Activated CD8-positive, alpha-beta T cell treated with anti-CD3 and anti-CD28 coated beads for 36 hours (primary cell): ENCODE results near the gene SMOC1. TPM values are rescaled to one million over a fixed set of nuclear protein-coding genes. Genes with fewer than 3 reads are reported as not detected.

Source experiments
- ATAC-seq: fragments of 200-7000 bp; cut with Tn5 transposase; one replicate; pipeline ENCODE4 v1.10.0; 2021; ENCODE audit warnings: mild to moderate bottlenecking, moderate library complexity
- CTCF ChIA-PET: fragments of 350-600 bp; sonication (Branson Sonifier 250); formaldehyde crosslinking; loops from one replicate; lab custom pipeline; 2021; ENCODE audit warnings: antibody characterized with exemption; lab: Charles Lee
- POLR2A ChIA-PET: fragments of 350-600 bp; sonication (Branson Sonifier 250); formaldehyde crosslinking; loops from one replicate; lab custom pipeline; 2021; ENCODE audit warnings: antibody characterized with exemption; lab: Charles Lee
- DNase-seq: peaks from one replicate; pipeline ENCODE4 v3.0.0-alpha.2; 2020
- H3K27ac Mint-ChIP-seq: one replicate; pipeline ENCODE4 v1.8.0; 2021; ENCODE audit warnings: mild to moderate bottlenecking, mixed read lengths
- H3K27me3 Mint-ChIP-seq: one replicate; pipeline ENCODE4 v1.8.0; 2021; ENCODE audit warnings: mixed read lengths
- H3K36me3 Mint-ChIP-seq: one replicate; pipeline ENCODE4 v1.8.0; 2021; ENCODE audit warnings: low read depth, mixed read lengths
- H3K4me1 Mint-ChIP-seq: one replicate; pipeline ENCODE4 v1.8.0; 2021; ENCODE audit warnings: low read depth, mixed read lengths
- H3K4me3 Mint-ChIP-seq: one replicate; pipeline ENCODE4 v1.8.0; 2021; ENCODE audit warnings: mild to moderate bottlenecking, moderate library complexity, mixed read lengths
- H3K9me3 Mint-ChIP-seq: one replicate; pipeline ENCODE4 v1.8.0; 2021; ENCODE audit warnings: mixed read lengths
- intact Hi-C: fragments of 100-400 bp; cut with micrococcal nuclease; formaldehyde crosslinking; loops from one replicate; pipeline ENCODE4 v1.10.0; 2022
- total RNA-seq, 2 experiments: library from RNA; stranded (reverse); gene quantifications; one replicate each; pipeline ENCODE4 v1.2.3, GENCODE V29; 2021
- TF ChIP-seq, protein P1 (sequence below): fragments of 200-600 bp; IDR thresholded peaks from one replicate; pipeline ENCODE4 v1.8.0; 2022; ENCODE audit warnings: antibody characterized with exemption, mild to moderate bottlenecking

Gene SMOC1
- total RNA-seq, 2 experiments from 2014 or later = not detected

DNA sequence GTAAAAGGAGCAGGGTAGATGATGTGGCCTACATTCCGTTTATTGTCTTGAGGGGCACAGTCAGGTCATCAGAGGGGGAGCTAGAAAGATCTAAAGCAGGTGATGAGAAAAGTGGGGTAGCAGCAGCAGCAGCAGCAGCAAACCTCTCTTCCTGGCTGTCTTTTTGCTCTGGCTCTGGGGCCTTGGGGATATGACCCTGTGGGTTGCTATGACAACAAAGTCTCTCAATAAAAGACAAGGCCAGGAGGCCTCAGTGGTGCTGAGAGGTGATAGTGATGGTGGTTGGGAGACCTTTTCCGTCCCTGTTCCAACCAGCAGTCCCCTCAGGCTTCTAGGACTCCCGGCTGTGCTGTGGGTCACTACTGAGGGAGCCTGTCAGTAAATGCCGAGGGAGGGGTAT lies 170.9 kb downstream of the SMOC1 start:
- TF ChIP-seq, protein P1, sequence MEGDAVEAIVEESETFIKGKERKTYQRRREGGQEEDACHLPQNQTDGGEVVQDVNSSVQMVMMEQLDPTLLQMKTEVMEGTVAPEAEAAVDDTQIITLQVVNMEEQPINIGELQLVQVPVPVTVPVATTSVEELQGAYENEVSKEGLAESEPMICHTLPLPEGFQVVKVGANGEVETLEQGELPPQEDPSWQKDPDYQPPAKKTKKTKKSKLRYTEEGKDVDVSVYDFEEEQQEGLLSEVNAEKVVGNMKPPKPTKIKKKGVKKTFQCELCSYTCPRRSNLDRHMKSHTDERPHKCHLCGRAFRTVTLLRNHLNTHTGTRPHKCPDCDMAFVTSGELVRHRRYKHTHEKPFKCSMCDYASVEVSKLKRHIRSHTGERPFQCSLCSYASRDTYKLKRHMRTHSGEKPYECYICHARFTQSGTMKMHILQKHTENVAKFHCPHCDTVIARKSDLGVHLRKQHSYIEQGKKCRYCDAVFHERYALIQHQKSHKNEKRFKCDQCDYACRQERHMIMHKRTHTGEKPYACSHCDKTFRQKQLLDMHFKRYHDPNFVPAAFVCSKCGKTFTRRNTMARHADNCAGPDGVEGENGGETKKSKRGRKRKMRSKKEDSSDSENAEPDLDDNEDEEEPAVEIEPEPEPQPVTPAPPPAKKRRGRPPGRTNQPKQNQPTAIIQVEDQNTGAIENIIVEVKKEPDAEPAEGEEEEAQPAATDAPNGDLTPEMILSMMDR = no peak
- CTCF ChIA-PET = no interaction called here
- Mint-ChIP-seq H3K27me3 (peaks cover 6% of the 10 kb centered on the region), H3K4me3 (no peak overlapping the region), H3K9me3 (no peaks in the 10 kb centered on the region), H3K4me1 (peaks cover 7% of the 10 kb centered on the region), H3K36me3 (no peaks in the 10 kb centered on the region), H3K27ac (no peak overlapping the region)
- ATAC-seq (no peak), DNase-seq (no peak)
- intact Hi-C loops = no loop called here
- POLR2A ChIA-PET = no interaction called here

- POLR2A ChIA-PET = interaction anchor here (0.6 kb wide), 1 partner anchor 1763 kb away, joined by 3 read pairs; no protein-coding TSS in a partner anchor
- no peak overlapping the region for H3K27ac Mint-ChIP-seq
- TF ChIP-seq, protein P1 = no peak
- no peaks in the 10 kb centered on the region for H3K9me3 Mint-ChIP-seq
- intact Hi-C loops = no loop called here
- H3K4me1 Mint-ChIP-seq = peaks cover 7% of the 10 kb centered on the region
- peaks cover 4% of the 10 kb centered on the region for H3K27me3 Mint-ChIP-seq
- ATAC-seq = no peak
- H3K4me3 Mint-ChIP-seq = no peak overlapping the region
- DNase-seq = peak; percentile 49
- CTCF ChIA-PET = interaction anchor here (1.5 to 2.1 kb wide), 2 partner anchors 21 to 33 kb away, joined by 3 to 11 read pairs; no protein-coding TSS in a partner anchor
- no peaks in the 10 kb centered on the region for H3K36me3 Mint-ChIP-seq
Observed at GRCh38 chr14:70052990-70053389, 173.8 kb downstream of the SMOC1 start.

- CTCF ChIA-PET = interaction anchor here (3.1 kb wide), 1 partner anchor 16 kb away, joined by 13 read pairs; no protein-coding TSS in a partner anchor
- no peak for ATAC-seq
Observed at GRCh38 chr14:70057519-70058136, 178.4 kb downstream of the SMOC1 start.

DNA sequence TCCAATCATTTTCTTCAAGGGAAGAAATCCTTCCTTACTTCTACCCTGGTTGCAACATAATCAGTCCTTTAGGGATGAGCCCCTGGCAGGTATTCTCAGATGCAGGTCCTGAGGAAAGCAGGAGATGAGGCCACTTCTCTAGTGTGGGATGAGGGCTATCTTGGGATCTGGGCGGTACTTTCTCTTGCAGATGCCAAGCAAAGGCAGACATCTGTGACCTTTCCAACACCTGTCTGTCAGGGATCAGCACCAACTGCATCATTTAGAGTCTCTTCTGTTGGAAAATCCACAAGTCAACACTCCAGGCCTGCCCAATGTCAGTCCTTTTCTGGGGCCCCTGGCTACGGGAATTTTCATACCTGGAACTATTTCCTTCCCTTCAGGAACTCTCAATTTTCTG lies 180.3 kb downstream of the SMOC1 start:
- DNase-seq = no peak
- no peak overlapping the region for H3K27ac Mint-ChIP-seq
- TF ChIP-seq, protein P1 = no peak
- H3K4me3 Mint-ChIP-seq = no peak overlapping the region
- H3K27me3 Mint-ChIP-seq = peaks cover 15% of the 10 kb centered on the region
- no peaks in the 10 kb centered on the region for H3K4me1 Mint-ChIP-seq
- ATAC-seq = no peak
- intact Hi-C loops = no loop called here
- no peaks in the 10 kb centered on the region for H3K9me3 Mint-ChIP-seq
- H3K36me3 Mint-ChIP-seq = no peaks in the 10 kb centered on the region
- POLR2A ChIA-PET = no interaction called here
- CTCF ChIA-PET = no interaction called here

More at GRCh38 chr14:70057519-70058136, 178.4 kb downstream of the SMOC1 start:
- Mint-ChIP-seq H3K9me3 (no peaks in the 10 kb centered on the region), H3K4me1 (peaks cover 1% of the 10 kb centered on the region), H3K27ac (no peak overlapping the region), H3K27me3 (peaks cover 9% of the 10 kb centered on the region), H3K4me3 (no peak overlapping the region), H3K36me3 (no peaks in the 10 kb centered on the region)
- intact Hi-C loops = no loop called here
- TF ChIP-seq, protein P1 = no peak
- no peak for DNase-seq
- POLR2A ChIA-PET = no interaction called here

GRCh38 chr14:70061108-70061507 lies 181.9 kb downstream of the SMOC1 start:
- H3K27me3 Mint-ChIP-seq = peaks cover 15% of the 10 kb centered on the region
- intact Hi-C loops = no loop called here
- ChIA-PET CTCF (interaction anchor here (1.1 kb wide), 1 partner anchor 13 kb away, joined by 3 read pairs; no protein-coding TSS in a partner anchor), POLR2A (no interaction called here)
- TF ChIP-seq, protein P1 = no peak
- ATAC-seq (no peak), DNase-seq (no peak)
- H3K36me3 Mint-ChIP-seq = no peaks in the 10 kb centered on the region
- no peak overlapping the region for H3K27ac Mint-ChIP-seq
- H3K4me3 Mint-ChIP-seq = no peak overlapping the region
- H3K4me1 Mint-ChIP-seq = no peaks in the 10 kb centered on the region
- H3K9me3 Mint-ChIP-seq = no peaks in the 10 kb centered on the region
